ENCODE measurements around the gene SPATA21.

SPATA21 gene

DNA sequence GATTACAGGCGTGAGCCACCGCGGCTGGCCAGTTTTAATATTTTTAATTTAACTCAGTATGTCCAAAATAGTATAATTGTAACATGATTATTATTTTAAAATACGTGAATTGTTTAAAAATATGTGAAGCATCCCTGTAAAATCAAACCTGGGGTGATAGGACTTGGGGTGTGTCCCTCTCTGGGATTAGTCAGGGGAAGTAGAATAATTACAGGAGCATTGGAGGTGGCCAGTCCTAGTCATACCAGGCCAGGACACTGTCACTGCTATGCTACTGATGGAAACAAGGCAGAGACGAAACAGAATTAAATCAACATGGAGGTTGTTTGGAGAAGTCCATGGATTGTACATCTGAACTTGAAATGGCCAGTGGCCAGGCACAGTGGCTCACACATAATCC, 53.3 kb downstream of the SPATA21 start:
- H3K4me3 ChIP-seq (ENCODE audit: extremely low read depth, insufficient read depth, low read length, poor library complexity, severe bottlenecking) = no peak overlapping the region
- no peaks in the 10 kb centered on the region for H3K4me1 ChIP-seq (ENCODE audit: control insufficient read depth, insufficient read depth, low read length, poor library complexity, severe bottlenecking)
- peaks cover 36% of the 10 kb centered on the region for H3K36me3 ChIP-seq (ENCODE audit: control insufficient read depth, insufficient read depth, low read length)
- no peaks in the 10 kb centered on the region for H3K9me3 ChIP-seq (ENCODE audit: control insufficient read depth, low read length)
- 100% methylated on average over 2 to 3 of the region's 5 CpGs for WGBS, 2 experiments (ENCODE audit: insufficient coverage in 2 of 2)
- H3K27ac ChIP-seq (ENCODE audit: low read depth, low read length, severe bottlenecking) = no peak overlapping the region

GRCh38 chr1:16380868-16381267, 56.4 kb downstream of the SPATA21 start:
- no peaks in the 10 kb centered on the region for H3K4me1 ChIP-seq (ENCODE audit: control insufficient read depth, insufficient read depth, low read length, poor library complexity, severe bottlenecking)
- WGBS, 2 experiments (ENCODE audit: insufficient coverage in 2 of 2) = 91 to 95% methylated on average over 3 to 4 of the region's 4 CpGs

DNA sequence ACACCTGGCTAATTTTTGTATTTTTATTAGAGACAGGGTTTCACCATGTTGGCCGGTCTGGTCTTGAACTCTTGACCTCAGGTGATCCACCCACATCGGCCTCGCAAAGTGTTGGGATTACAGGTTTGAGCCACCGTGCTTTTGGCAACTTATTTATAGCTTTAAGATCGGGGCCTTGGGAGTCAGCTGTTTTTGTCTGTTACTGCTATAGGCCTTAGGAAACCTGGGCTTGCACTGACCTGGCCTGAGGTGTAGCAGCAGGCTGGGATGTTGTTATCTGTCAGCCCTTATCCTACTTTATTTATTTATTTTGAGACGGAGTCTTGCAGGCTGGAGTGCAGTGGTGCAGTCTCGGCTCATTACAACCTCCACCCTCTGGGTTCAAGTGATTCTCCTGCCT, 58.8 kb downstream of the SPATA21 start:
- no peaks in the 10 kb centered on the region for H3K9me3 ChIP-seq (ENCODE audit: control insufficient read depth, low read length)
- whole genome bisulfite sequencing, 2 experiments (ENCODE audit: insufficient coverage in 2 of 2) = 85 to 97% methylated on average over 5 to 6 of the region's 7 CpGs
- H3K4me3 ChIP-seq (ENCODE audit: extremely low read depth, insufficient read depth, low read length, poor library complexity, severe bottlenecking) = no peak overlapping the region
- no peak overlapping the region for H3K27ac ChIP-seq (ENCODE audit: low read depth, low read length, severe bottlenecking)
- H3K4me1 ChIP-seq (ENCODE audit: control insufficient read depth, insufficient read depth, low read length, poor library complexity, severe bottlenecking) = peaks cover 16% of the 10 kb centered on the region
- peaks cover 25% of the 10 kb centered on the region for H3K36me3 ChIP-seq (ENCODE audit: control insufficient read depth, insufficient read depth, low read length)

More at GRCh38 chr1:16380868-16381267, 56.4 kb downstream of the SPATA21 start:
- peaks cover 25% of the 10 kb centered on the region for H3K36me3 ChIP-seq (ENCODE audit: control insufficient read depth, insufficient read depth, low read length)
- H3K9me3 ChIP-seq (ENCODE audit: control insufficient read depth, low read length) = no peaks in the 10 kb centered on the region
- H3K4me3 ChIP-seq (ENCODE audit: extremely low read depth, insufficient read depth, low read length, poor library complexity, severe bottlenecking) = no peak overlapping the region
- H3K27ac ChIP-seq (ENCODE audit: low read depth, low read length, severe bottlenecking) = no peak overlapping the region

GRCh38 chr1:16376971-16377370, 60.3 kb downstream of the SPATA21 start:
- H3K4me3 ChIP-seq (ENCODE audit: extremely low read depth, insufficient read depth, low read length, poor library complexity, severe bottlenecking) = no peak overlapping the region
- WGBS, 2 experiments (ENCODE audit: insufficient coverage in 2 of 2) = 89 to 100% methylated on average over 3 to 4 of the region's 4 CpGs
- H3K27ac ChIP-seq (ENCODE audit: low read depth, low read length, severe bottlenecking) = no peak overlapping the region

DNA sequence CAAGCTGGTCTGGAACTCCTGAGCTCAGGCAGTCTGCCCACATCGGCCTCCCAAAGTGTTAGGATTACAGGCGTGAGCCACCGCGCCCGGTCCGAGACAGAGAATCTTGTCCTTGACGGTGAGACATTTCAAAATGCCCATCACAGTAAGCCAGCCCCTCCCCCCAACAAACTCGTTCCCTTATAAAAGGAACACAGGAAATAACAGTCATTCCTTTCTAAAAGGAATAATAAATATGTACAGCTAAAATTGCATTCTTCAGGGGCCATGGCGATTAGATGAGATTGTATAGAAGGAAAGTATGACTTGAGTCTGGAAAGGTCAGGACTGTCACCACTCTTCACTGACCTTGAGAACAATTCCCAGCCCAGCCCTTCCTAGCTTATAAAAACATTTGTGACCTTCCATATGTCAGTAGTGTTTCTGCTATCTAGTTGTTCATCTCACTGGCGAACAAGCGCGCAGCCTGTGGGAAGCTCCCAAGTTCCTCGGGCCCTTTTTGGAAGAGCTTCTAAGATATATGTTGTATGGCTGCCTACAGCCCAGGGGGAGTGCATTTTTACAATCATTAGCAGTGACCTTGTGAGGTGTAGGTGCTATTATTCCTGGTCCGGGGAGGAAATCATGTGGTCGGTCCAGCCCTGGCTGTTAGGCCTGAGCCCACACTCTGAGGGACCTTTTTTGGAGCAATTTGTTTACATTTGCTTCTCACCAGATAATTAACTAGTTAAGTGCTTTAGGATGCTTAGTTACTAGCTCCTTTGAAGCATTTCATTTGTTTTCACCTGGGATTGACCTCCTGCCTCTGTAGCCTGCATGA, 61.5 kb downstream of the SPATA21 start:
- Histone ChIP-seq H3K9me3 (ENCODE audit: control insufficient read depth, low read length) (no peaks in the 10 kb centered on the region), H3K4me1 (ENCODE audit: control insufficient read depth, insufficient read depth, low read length, poor library complexity, severe bottlenecking) (peaks cover 25% of the 10 kb centered on the region), H3K4me3 (ENCODE audit: extremely low read depth, insufficient read depth, low read length, poor library complexity, severe bottlenecking) (no peak overlapping the region), H3K36me3 (ENCODE audit: control insufficient read depth, insufficient read depth, low read length) (peaks cover 40% of the 10 kb centered on the region), H3K27ac (ENCODE audit: low read depth, low read length, severe bottlenecking) (peak overlapping the region; percentile 82)
- WGBS, 2 experiments (ENCODE audit: insufficient coverage in 2 of 2) = 94 to 97% methylated on average over 6 to 9 of the region's 15 CpGs

More at GRCh38 chr1:16376971-16377370, 60.3 kb downstream of the SPATA21 start:
- Histone ChIP-seq H3K4me1 (ENCODE audit: control insufficient read depth, insufficient read depth, low read length, poor library complexity, severe bottlenecking) (peaks cover 20% of the 10 kb centered on the region), H3K9me3 (ENCODE audit: control insufficient read depth, low read length) (no peaks in the 10 kb centered on the region), H3K36me3 (ENCODE audit: control insufficient read depth, insufficient read depth, low read length) (peaks cover 34% of the 10 kb centered on the region)

GRCh38 chr1:16374266-16374665, 63.0 kb downstream of the SPATA21 start:
- Histone ChIP-seq H3K9me3 (ENCODE audit: control insufficient read depth, low read length) (no peaks in the 10 kb centered on the region), H3K4me3 (ENCODE audit: extremely low read depth, insufficient read depth, low read length, poor library complexity, severe bottlenecking) (no peak overlapping the region), H3K27ac (ENCODE audit: low read depth, low read length, severe bottlenecking) (peak overlapping the region; percentile 10), H3K36me3 (ENCODE audit: control insufficient read depth, insufficient read depth, low read length) (peaks cover 49% of the 10 kb centered on the region), H3K4me1 (ENCODE audit: control insufficient read depth, insufficient read depth, low read length, poor library complexity, severe bottlenecking) (peaks cover 25% of the 10 kb centered on the region)
- 90 to 100% methylated on average over 2 to 3 of the region's 3 CpGs for WGBS, 2 experiments (ENCODE audit: insufficient coverage in 2 of 2)

DNA sequence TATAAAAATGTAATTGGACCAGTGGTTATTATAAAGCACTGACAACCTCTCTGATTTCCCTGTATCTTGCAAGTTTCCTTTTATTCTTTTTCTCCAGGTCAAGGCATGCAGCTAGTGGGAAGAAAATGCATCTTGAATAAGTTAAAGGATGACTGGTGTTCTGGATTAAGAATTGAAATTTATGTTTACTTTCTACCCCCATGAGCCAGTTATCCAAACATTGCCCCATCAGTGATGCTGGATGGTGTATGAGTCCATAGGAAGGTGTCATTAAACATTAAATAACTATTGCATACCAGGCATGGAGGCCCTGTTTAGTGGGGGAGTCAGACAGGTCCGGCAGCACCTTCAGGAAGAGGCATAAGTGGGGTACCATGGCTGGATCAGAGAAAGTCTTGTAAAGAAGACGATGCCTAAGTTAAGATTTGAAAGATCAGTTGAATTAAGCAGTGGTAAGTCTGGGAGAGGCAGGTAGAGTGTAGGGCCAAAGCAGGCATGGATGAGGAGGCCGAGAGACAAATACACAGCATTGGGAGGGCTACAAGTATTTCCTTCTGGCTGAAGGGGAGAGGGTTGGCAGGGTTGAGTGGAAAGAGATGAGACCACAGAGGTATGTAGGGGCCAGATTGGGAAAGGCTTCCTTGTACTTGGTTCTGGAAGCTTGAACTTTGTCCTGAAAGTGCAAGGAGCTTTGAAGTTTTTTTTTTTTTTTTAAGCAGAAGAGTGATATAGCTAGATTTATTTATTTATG, 64.5 kb downstream of the SPATA21 start:
- Histone ChIP-seq H3K4me3 (ENCODE audit: extremely low read depth, insufficient read depth, low read length, poor library complexity, severe bottlenecking) (no peak overlapping the region), H3K27ac (ENCODE audit: low read depth, low read length, severe bottlenecking) (no peak overlapping the region), H3K4me1 (ENCODE audit: control insufficient read depth, insufficient read depth, low read length, poor library complexity, severe bottlenecking) (peaks cover 25% of the 10 kb centered on the region), H3K9me3 (ENCODE audit: control insufficient read depth, low read length) (no peaks in the 10 kb centered on the region), H3K36me3 (ENCODE audit: control insufficient read depth, insufficient read depth, low read length) (peaks cover 41% of the 10 kb centered on the region)
- 96 to 97% methylated on average over 3 of the region's 3 CpGs for WGBS, 2 experiments (ENCODE audit: insufficient coverage in 2 of 2)

DNA sequence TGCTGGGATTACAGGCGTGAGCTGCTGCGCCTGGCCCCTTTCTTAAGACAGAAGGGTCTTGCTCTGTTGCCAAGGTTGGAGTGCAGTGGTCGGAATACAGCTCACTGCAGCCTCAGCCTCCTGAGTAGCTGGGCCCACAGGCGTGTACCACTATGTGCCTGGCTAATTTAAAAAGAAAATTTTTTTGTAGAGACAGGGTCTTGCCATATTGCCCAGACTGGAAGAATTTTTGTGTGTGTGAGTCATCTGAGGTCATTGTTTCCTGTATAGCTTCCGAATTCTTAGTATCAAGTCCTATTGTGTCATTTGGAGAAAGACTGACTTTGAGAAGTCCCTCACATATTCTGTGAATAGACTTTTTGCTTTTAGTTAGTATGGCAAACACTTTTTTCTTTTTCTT, 65.5 kb downstream of the SPATA21 start:
- H3K27ac ChIP-seq (ENCODE audit: low read depth, low read length, severe bottlenecking) = no peak overlapping the region
- peaks cover 25% of the 10 kb centered on the region for H3K4me1 ChIP-seq (ENCODE audit: control insufficient read depth, insufficient read depth, low read length, poor library complexity, severe bottlenecking)
- H3K9me3 ChIP-seq (ENCODE audit: control insufficient read depth, low read length) = no peaks in the 10 kb centered on the region
- no peak overlapping the region for H3K4me3 ChIP-seq (ENCODE audit: extremely low read depth, insufficient read depth, low read length, poor library complexity, severe bottlenecking)
- H3K36me3 ChIP-seq (ENCODE audit: control insufficient read depth, insufficient read depth, low read length) = peaks cover 40% of the 10 kb centered on the region
- WGBS, 2 experiments (ENCODE audit: insufficient coverage in 2 of 2) = 95 to 97% methylated on average over 4 of the region's 5 CpGs

DNA sequence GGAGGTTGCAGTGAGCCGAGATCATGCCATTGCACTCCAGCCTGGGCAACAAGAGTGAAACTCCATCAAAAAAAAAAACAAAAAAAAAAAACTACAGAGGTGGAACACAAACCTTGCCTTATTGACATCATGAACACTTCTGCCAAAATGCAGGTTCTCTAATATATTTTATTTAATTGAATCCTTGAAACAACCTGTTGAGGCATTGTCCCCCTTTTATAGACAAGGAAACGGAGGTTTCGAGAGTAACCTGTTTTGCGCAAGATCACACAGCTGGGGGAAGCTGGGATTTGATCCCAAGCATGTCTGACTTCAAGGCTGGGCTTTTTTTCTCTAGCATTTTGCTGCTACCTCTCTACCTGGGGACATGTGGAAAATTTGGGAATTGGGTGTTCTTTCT, 67.4 kb downstream of the SPATA21 start:
- peaks cover 18% of the 10 kb centered on the region for H3K4me1 ChIP-seq (ENCODE audit: control insufficient read depth, insufficient read depth, low read length, poor library complexity, severe bottlenecking)
- H3K9me3 ChIP-seq (ENCODE audit: control insufficient read depth, low read length) = no peaks in the 10 kb centered on the region
- H3K36me3 ChIP-seq (ENCODE audit: control insufficient read depth, insufficient read depth, low read length) = peaks cover 40% of the 10 kb centered on the region
- WGBS, 2 experiments (ENCODE audit: insufficient coverage in 2 of 2) = 96 to 100% methylated on average over 3 to 4 of the region's 4 CpGs
- H3K4me3 ChIP-seq (ENCODE audit: extremely low read depth, insufficient read depth, low read length, poor library complexity, severe bottlenecking) = no peak overlapping the region
- no peak overlapping the region for H3K27ac ChIP-seq (ENCODE audit: low read depth, low read length, severe bottlenecking)

DNA sequence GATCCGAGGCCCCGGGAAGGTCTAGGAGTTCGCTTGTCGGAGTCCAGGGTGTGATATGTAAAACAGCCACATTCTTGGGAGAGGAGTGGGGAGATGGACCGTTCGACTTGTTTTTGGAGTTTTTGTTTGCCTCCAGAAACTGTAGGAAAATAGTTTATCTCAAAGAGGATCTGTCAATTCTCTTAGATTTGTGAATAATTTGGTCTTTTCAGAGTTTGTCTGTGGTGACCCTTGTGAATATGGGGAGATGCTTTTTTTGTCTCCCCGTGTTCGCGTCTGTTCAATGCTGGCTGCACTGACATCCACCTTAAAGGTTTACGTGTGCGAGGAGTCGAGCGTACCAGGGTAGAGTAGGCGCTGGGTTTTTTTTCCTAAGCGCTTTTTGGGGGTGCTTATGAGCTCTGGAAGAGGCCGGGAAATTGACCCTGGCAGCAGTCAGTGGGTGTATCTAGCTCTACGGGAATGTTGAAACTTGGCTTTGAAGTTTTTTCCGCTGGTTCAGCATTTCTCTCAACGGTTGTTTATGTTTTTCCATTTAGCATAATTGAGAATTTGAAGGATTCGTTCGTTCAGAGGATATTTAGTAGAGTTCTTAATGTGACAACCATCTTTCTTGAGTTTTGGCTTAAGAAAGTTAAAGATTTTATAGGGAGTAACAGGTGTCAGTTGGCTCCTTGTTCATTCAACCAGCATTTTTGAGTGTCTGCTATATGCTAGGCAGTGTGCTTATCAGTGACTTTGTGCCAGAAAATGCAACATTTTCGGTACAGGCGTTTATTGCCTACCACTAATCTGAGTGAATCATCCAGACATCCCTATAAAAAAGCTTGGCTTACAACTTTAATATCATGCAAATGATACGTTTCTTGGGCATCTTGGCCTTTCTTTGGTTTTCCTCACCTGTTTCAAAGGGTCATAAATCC, 69.0 kb downstream of the SPATA21 start:
- WGBS, 2 experiments (ENCODE audit: insufficient coverage in 2 of 2) = 14 to 19% methylated on average over 15 to 20 of the region's 24 CpGs
- H3K9me3 ChIP-seq (ENCODE audit: control insufficient read depth, low read length) = no peaks in the 10 kb centered on the region
- H3K27ac ChIP-seq (ENCODE audit: low read depth, low read length, severe bottlenecking) = peak overlapping the region; percentile 93
- H3K4me1 ChIP-seq (ENCODE audit: control insufficient read depth, insufficient read depth, low read length, poor library complexity, severe bottlenecking) = peaks cover 9% of the 10 kb centered on the region
- peaks cover 30% of the 10 kb centered on the region for H3K36me3 ChIP-seq (ENCODE audit: control insufficient read depth, insufficient read depth, low read length)
- H3K4me3 ChIP-seq (ENCODE audit: extremely low read depth, insufficient read depth, low read length, poor library complexity, severe bottlenecking) = peak overlapping the region; percentile 62

Measured in mesodermal cell (in vitro differentiated cells).